GM19043 (cell line): ENCODE results near the gene PARP16.
"Not testable (repeated sequence)": the region's sequence is repeated elsewhere in the genome, so short reads cannot be mapped to it uniquely, and the experiment has no call there.

Experiments
- ATAC-seq: cut with Tn5 transposase; IDR thresholded peaks from one replicate; pipeline ENCODE4 v1.9.1; 2021; ENCODE audit warnings: low read depth; ENCODE audit not compliant: unreplicated experiment

Gene PARP16

DNA sequence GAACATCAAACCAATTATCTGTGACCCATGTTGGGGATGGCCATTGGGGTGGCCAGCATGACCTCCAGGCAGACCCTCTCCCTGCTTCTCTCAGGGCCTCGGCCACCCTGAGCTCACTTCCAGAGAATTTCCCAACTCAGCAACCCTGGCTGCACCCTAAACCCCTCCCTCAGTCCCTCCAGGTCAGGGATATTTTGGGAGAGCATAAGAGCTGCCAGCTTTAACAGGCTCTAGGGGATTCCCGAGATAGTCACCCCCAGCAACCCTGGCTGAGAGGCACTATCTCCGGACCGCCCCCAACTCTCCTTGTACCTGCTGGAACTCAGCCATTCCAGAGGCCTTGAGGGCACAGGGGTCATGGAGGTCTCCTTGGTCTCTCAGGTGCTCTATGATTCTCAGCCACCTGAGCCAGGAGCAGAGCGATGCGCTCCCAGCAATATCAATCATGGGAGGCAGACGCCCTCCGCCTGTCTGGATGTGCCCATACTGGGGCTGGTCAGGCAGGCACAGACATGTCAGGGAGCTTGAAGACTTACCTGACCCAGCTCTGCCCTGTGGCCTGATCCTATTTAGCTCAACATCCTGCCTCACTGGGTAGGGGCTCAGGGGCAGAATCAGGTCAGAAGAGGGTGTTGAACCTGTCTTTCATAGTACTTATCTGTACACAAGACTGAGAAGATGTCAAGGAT lies 40.5 kb downstream of the PARP16 start:
- ATAC-seq = no peak

GRCh38 chr15:65245096-65245856 lies 41.4 kb downstream of the PARP16 start:
- ATAC-seq = no peak

GRCh38 chr15:65244638-65245037 lies 42.0 kb downstream of the PARP16 start:
- ATAC-seq = no peak

GRCh38 chr15:65236443-65236842 lies 50.2 kb downstream of the PARP16 start:
- not testable (repeated sequence) for ATAC-seq

GRCh38 chr15:65233696-65234095 lies 53.0 kb downstream of the PARP16 start:
- ATAC-seq = no peak

- no peak for ATAC-seq
These were observed 54.2 kb downstream of the PARP16 start for GRCh38 chr15:65232520-65232919.

DNA sequence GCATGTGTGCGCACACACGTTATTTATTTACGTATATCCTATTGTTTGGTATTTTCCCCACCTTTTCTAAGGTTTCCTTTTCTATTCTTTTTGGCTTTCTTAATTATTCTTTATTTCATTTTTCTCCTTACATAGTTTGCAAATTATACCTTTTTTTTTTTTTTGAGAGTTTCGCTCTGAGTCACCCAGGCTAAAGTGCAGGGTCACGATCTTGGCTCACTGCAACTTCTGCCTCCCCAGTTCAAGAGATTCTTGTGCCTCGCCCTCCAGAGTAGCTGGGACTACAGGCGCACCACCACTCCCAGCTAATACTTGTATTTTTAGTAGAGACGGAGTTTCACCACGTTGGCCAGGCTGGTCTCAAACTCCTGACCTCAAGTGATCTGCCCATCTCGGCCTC lies 55.4 kb downstream of the PARP16 start:
- ATAC-seq = no peak

DNA sequence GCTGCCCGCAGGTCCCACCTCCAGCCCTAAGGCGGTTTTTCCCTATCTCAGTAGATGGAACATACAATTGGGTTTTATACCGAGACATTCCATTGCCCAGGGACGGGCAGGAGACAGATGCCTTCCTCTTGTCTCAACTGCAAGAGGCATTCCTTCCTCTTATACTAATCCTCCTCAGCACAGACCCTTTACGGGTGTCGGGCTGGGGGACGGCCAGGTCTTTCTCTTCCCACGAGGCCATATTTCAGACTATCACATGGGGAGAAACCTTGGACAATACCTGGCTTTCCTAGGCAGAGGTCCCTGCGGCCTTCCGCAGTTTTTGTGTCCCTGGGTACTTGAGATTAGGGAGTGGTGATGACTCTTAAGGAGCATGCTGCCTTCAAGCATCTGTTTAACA lies 59.8 kb downstream of the PARP16 start:
- ATAC-seq = not testable (repeated sequence)

GRCh38 chr15:65226221-65226620 lies 60.5 kb downstream of the PARP16 start:
- ATAC-seq = no peak

DNA sequence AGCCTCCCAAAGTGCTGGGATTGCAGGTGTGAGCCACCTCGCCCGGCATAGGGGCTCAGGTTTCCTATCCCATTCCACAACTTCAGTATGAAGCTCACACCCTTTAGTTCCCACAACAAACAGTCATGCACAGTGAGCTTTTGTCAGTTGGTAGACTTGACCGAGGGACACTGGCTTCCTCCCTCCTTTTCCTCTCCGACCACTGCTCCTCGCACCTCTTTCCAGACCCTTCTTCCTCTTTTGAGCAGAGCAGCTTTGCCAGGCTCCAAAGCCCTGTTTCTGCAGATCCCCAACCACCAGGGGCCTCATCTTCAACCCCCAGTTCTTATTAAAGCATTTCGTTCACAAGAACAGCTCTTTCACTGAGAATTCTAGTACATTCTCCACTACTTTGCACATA lies 62.7 kb downstream of the PARP16 start:
- no peak for ATAC-seq

DNA sequence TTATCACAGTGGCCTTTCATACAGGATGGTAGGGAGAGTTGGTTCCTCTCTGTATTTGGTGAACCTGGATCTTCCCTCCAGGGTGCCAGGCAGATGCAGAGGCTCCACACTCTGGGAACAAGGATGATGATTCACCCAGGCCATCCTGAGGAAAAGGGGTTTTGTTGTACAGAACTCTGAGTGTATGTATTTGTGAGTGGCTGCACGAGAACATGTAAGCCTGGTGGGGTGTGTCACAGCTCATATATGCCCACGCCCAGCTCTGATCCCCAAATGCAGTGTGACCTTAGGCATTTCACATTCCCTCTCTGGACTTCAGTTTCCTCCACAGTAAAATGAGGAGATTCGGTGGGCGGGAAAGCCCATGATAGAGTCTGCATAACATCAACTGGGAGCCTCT lies 63.8 kb downstream of the PARP16 start:
- no peak for ATAC-seq

GRCh38 chr15:65221697-65222096 lies 65.0 kb downstream of the PARP16 start:
- no peak for ATAC-seq

GRCh38 chr15:65219137-65219536 lies 67.5 kb downstream of the PARP16 start:
- no peak for ATAC-seq

DNA sequence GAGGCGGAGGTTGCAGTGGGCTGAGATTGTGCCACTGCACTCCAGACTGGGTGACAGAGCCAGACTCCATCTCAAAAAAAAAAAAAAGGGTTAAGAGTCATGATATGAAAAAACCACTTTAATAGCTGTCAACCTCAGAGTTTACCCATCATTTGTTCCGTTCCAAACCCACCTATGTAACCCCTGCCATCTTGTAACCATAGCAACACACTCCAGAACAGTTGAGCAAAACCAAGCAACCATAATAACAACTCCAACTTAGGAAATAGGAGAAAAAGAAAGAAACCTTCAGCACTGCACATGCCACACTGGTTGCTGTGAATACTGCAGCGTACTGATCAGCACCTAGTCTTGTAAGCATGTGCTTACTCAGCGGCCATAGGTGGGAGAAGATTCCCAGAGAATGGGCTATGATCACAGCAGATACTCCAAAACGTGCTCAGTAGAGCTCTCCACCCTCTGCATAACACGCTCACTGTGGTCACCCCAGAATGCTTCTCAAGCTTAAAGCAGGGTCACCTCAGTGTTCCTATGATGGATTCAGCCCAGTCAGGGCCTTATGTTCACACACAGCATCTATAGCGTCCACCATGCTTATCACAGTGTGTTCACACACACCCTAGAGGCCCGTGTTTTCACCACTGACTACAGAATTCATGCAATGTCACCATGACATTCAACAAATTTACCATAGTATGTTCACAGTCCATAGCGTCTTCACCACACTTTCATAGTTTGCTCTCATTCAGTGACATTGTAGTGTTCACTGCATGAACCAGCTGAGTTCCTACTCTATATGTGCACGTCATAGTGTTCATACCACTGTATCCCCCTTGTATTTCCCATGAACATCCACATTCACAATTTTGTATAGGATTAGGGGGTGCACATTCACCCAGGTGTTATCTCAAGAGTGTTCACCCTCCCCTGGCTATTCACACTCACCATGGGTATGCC lies 68.9 kb downstream of the PARP16 start:
- no peak for ATAC-seq

GRCh38 chr15:65215496-65215895 lies 71.2 kb downstream of the PARP16 start:
- no peak for ATAC-seq

DNA sequence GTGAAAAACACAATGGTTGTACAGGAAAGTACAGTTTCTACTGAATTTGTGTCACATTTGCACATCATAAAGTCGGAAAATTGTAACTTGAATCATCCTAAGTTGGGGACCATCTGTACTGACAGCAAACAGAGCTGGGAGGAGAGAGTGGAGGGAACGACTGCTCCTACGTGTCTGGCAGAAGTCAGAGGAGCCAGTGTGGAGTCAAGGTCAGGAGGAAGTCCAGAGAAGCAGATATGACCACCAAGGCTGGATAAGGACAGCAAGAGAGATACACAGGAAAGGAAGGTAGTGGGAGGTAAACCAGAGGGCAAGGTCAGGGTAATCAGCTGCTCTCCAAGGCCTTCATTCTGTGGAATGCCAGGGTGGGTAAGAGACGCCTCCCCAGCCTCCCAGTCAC lies 72.7 kb downstream of the PARP16 start:
- ATAC-seq = no peak

DNA sequence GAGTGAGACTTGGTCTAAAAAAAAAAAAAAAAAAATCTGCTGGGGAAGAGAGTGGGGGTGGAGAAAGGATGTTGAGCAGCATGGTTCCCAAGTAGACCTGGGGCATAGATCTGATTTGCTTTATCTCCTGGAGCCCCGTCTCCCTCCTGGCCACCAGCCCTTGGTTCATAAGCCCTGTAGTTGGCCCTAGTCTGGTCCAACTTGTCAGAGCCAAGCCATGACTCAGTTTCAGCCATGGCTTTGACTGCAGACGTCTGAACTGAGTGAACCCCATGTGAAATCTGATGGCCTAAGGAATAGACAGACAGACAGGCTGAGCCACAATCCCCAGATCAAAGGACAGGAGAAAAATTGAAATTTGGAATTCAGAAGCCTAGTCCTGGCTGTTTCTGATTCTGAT lies 73.4 kb downstream of the PARP16 start:
- ATAC-seq = no peak

- ATAC-seq = no peak
These were observed 74.6 kb downstream of the PARP16 start for GRCh38 chr15:65212097-65212496.

GRCh38 chr15:65211482-65211982 lies 75.2 kb downstream of the PARP16 start:
- no peak for ATAC-seq

DNA sequence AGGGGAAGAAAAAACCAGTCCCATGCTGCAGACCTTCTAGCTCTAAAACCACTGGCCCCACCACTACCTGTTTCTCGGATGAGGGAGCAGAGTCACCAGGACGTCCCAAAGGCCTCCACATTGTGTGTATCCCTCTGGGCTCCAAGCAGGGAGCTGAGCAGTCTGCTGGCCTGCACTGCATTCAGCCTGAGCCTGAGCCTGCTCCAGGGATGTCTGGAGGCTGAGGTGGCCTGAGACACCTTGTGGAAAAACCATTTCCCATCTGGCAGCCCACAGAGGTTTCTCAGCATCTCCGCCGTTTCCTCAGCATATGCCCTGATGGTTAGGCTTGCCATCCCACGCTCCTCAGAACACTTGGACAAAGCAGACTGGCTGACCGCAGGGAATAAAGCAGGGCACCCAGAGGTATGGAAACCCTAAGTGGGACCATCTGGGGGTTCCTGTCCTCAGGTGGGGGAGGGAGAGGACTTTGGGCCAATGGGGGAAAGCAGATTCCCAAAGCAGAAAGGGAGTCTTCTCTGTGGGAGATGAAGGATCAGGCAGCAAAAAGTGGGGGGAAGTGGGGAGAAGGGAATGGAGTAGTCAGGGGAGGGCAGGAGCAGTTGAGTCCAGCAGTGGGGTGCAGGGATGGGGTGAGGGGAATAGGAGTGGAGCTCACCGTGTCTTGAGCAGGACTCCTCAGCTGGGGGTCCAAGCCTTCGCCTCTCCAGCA lies 75.8 kb downstream of the PARP16 start, which contains the start of gene CILP:
Gene CILP (minus strand): TSS at position 704 of the 712 bp plus-strand sequence. CDS start 1,718 bp downstream, outside the sequence.
- no peak for ATAC-seq
